Esophagus mucosa (tissue), 1 donor: ENCODE results near the gene PRKRIP1. TPM values are rescaled to one million over a fixed set of nuclear protein-coding genes. Genes with fewer than 3 reads are reported as not detected.
A peak's percentile ranks its signal among the peaks of the same experiment; 100 is the strongest.
"Not testable (repeated sequence)": the region's sequence is repeated elsewhere in the genome, so short reads cannot be mapped to it uniquely, and the experiment has no call there.

Source experiments
- ATAC-seq: fragments of 200-7000 bp; cut with Tn5 transposase; one replicate; pipeline ENCODE4 v1.9.1; 2020
- total RNA-seq: library from RNA; stranded (reverse); gene quantifications from one replicate; pipeline ENCODE4 v1.2.4, GENCODE V29; 2023
- donor health status: DM: yes; HTN: yes; CAD: no.

PRKRIP1 gene
- total RNA-seq, 1 donor from 2014 or later: 9.6 TPM

DNA sequence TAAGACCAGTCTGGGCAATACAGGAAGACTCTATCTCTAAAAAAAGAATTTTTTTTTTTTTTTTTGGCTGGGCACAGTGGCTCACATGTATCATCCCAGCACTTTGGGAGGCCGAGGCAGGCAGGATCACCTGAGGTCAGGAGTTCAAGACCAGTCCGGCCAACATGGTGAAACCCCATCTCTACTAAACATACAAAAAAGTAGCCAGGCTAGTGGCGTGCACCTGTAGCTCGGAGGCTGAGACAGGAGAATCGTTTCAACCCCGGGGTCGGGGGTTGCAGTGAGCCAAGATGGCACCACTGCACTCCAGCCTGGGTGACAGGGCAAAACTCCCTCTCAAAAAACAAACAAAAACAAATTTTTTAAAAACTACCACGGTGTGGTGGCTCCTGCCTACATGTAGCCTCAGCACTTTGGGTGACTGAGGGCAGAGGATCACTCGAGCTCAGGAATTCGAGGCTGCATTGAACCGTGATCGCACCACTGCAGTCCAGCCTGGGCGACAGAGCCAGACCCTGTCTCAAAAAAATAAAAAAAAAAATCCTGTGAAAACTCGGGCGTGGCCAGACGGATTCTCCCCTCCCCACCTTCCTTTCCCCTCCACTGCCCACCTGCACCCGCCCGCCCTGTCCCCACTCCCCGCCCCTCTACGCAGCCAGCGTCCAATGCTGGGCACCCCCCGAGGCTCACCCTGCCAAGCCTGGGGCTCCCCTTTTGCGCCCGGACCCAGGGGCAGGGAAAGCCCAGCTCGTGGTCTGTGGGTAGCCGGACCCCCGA, 36.5 kb downstream of the PRKRIP1 start:
- ATAC-seq: peak; percentile 32

DNA sequence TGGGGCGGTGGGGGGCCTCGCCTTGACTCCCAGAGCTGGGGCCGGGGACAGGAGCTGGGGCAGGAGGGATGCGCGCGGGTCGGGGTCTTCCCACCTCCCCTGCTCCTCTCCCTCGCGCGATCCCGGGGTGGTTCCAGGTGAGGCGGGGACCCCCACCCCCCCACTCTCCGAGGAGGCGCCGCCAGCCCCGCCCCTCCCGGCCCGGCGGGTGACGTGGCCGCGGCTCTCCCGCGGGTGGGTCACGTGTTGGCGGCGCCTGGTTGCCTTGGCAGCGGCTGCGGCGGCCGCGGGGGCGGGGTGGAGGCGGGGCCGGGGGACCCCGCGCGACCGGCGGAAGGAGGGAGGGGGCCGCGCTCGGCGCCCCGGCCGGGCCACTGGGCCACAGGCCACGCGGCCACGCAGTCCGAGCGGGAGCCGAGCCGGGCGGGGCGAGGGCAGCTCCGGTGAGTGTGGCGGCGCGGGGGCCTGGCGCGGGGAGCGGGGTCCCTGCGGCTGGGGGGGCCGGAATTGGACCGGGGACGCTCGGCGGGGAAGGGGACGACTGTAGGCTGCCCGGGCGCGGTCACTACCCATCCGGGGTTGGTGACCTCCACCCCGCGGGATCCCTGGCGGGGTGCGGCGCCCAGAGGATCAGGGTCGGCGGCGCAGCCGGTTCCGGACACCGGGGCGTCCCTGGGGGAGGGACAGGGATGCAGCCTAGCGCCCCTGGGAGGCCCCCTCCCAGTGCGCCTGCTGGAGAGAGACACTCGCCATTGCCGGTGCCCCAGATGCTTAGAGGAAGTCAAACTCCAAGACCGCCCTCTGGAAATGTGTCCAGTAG, 37.3 kb downstream of the PRKRIP1 start, which contains the start of gene ORAI2:
Gene ORAI2, plus strand, starts transcription at position 357 of the 820 bp plus-strand sequence. CDS start 5,382 bp downstream, outside the sequence.
- ATAC-seq: peak; percentile 75

DNA sequence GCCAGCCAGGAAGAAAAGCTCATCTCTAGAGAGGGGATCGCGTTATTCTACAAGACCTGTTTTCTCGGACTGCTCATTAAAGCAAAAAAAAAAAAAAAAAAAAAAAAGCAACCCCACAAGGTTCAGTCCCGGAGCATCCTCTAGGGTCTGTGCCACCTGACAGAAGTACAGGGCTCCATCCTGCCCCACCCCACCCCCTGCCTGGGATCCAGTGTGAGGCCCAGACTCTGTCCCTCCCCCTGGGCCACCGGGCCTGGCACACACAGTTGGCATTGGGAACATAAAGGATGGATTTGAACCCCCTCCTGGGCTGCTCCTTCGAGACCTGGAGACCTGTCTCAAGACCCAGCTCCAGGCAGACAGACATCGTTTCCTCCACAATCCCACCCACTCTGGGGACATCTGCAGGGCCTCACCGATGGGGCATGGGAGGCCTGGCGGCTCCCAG, 37.9 kb downstream of the PRKRIP1 start:
- ATAC-seq: peak; percentile 16

DNA sequence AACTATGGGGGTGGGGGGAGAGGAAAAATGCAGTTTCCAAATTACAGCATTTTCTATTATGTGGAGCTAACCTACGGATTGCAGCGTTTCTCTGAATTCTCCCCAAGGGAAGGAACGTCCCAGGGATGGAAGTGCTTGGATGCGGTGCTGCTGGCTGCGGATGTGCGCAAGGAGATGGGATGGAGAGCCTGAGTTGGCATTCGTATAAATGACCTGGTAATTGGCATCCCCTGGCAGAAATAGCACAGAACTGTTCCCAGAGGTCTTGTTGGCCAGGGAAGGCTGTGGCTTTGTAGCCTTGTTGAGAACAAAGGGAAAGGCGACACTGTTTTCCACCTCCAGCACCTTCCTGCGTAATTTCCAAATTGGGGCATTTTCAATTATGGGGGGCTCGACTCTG, 40.0 kb downstream of the PRKRIP1 start:
- ATAC-seq: no peak

DNA sequence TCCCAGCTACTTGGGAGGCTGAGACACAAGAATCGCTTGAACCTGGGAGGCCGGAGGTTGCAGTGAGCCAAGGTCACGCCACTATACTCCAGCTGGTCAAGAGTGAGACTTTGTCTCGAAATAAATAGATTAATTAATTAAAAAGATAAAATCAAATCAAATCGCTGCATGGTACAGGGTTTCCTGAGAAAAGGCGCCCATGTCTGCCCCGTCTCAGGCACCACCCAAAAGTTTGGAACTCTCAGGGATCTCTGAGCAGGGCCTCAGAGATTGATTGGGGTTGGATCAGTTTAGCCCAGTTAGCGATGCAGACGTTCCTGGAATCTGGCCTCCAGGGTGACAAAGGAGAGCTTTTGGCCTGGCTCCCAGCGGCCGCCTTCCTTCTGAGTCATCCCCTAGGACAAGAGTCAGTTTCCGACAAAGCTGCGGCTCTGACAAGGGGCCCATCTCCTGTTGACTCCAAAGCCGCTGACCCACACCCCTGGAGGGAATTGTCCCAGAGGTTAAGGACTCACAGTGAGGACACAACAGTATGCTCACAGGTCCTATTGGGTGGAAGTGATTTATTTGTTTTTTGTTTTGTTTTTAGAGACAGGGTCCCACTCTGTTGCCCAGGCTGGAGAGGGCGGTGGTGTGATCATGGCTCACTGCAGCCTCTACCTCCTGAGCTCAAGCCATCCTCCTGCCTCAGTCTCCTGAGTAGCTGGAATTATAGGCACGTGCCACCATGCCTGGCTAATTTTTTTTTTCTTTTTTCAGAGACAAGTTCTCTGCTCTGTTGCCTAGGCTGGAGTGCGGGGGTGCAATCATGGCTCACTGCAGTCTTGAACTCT, 44.0 kb downstream of the PRKRIP1 start:
- ATAC-seq: peak; percentile 72

DNA sequence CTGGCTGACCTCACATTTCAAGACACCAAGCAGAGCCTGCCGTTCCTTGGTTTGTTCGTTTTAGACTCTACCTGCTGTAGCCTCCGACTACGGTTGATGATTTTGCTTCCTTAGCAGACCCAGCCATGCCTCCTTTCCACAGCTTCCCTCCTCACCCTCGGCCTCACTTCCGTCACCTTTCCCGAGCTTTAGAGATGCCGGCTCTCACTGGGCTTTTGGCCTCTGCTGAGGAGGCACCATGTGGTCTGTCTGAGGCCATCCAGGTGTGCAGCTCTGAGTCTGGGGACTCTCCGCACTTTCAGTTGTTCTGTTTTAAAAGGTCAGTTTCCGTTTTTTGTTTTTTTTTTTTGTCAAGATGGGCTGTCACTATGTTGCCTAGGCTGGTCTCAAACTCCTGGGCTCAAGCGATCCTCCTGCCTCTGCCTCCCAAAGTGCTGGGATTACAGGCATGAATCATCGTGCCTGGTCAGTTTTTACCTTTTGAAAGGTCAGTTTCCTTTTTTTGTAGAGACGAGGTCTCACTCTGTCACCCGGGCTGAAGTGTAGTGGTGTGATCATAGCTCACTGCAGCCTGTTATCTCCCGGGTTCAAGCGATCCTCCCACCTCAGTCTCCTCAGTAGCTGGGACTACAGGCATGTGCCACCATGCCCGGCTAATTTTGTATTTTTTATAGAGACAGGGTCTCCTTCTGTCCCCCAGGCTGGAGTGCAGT, 49.0 kb downstream of the PRKRIP1 start:
- no peak for ATAC-seq

DNA sequence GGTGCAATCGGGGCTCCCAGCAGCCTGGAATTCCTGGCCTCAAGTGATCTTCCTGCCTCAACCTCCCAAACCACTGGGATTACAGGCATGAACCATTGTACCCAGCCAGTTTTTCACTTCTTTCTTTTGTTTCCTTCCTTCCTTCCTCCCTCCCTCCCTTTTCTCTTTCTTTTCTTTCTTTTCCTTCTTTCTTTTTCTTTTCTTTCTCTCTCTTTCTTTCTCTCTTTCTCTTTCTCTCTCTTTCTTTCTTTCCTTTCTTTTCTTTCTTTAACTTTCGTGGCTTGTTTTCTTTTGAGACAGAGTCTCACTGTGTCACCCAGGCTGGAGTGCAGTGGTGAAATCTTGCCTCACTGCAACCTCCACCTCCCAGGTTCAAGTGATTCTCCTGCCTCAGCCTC, 49.5 kb downstream of the PRKRIP1 start:
- ATAC-seq: no peak

DNA sequence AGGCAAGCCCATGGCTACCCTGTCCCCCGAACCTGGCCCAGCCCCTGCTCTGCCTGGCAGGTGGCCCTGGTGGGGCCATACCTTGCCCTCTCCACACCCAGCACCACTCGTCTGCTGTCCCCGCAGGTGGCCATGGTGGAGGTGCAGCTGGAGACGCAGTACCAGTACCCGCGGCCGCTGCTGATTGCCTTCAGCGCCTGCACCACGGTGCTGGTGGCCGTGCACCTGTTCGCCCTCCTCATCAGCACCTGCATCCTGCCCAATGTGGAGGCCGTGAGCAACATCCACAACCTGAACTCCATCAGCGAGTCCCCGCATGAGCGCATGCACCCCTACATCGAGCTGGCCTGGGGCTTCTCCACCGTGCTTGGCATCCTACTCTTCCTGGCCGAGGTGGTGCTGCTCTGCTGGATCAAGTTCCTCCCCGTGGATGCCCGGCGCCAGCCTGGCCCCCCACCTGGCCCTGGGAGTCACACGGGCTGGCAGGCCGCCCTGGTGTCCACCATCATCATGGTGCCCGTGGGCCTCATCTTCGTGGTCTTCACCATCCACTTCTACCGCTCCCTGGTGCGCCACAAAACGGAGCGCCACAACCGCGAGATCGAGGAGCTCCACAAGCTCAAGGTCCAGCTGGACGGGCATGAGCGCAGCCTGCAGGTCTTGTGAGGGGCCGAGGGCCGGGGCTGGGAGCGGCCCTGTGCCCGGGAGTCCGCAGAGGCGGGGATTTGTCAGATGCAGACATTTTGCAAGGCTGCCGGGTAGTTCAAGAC, 50.4 kb downstream of the PRKRIP1 start:
- ATAC-seq: no peak

DNA sequence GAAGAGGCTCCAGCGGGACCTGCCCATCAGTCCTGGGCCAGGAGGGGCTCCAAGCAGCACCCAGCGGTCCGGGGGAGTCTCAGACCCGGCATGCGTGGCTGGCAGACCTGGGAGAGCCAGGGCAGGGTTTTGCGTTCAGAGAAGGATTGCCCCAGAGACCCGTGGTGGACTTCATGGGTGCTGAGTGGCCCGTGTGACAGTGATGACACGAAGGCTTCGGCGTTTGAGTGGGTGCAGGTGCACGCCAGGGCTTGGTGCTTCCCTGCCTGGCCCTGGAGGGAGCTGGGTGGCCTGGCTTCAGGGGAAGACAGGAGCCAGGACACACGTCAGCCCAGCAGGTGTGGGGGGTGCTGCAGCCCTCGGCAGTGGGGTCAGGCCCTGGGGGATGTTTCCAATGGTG, 51.1 kb downstream of the PRKRIP1 start:
- ATAC-seq: no peak

DNA sequence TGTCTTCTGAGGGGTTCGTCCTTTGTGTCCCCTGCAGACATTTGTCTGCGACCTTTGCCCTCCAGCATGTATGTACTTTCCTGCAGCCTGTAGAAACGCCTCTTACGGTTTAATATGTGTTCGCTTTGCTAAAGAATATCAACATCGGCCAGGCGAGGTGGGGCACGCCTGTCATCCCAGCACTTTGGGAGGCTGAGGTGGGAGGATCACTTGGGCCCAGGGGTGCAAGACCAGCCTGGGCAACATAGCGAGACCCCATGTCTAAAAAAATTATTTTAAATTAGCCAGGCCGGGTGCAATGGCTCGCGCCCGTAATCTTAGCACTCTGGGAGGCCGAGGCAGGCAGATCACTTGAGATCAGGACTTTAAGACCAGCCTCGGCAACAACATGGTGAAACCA, 53.0 kb downstream of the PRKRIP1 start:
- ATAC-seq: no peak

DNA sequence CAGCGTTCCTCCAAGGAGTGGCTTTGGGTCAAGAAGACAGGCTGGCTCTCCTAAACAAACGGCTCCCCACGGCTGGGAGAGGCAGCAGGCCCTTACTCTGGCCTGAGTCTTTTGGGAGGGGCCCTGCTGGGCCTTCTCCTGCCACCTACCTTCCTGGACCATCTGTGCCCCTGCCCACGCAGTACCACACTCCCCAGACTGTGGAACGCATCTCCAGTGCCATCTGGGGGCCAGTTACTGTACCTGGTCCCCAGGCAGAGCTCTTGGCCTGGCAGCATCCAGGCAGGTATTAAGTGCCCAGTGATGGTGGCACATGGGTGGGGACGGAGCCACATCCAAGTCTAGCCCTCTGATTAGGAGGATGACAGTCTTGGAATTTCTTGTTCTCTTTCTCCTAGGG, 54.1 kb downstream of the PRKRIP1 start:
- ATAC-seq: no peak

DNA sequence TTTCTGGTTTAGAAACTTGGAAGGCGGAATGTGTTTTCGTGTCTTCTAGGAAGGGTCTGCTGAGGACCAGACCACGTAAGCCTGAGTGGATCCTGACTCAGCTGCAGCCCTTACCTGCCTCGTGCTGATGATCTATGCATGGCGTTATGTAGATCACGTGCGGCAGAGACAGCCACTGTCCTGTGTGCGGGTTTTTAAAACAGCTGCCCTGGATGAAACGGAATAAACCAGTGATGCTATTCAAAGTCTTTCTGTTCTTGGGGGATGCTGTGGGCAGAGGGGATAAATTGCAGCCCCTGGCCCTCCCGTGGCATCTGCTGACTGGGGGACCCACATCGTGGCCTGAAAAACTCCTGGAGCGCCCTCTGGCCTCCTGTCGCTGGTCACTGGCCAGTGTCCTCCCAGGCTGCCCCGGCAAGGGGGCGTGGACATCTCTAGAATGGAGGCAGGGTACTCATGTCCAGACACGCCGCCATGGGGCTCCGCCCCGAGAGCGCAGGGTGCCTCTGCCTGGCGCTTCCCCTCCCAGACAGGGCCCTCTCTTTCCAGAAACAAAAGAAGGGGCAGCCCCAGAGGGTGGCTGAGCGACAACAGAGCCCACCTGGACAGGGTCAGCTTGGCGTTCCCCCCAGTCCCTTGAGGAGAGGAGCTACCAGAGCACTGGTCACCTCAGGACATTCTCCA, 55.4 kb downstream of the PRKRIP1 start:
- ATAC-seq: peak; percentile 67

DNA sequence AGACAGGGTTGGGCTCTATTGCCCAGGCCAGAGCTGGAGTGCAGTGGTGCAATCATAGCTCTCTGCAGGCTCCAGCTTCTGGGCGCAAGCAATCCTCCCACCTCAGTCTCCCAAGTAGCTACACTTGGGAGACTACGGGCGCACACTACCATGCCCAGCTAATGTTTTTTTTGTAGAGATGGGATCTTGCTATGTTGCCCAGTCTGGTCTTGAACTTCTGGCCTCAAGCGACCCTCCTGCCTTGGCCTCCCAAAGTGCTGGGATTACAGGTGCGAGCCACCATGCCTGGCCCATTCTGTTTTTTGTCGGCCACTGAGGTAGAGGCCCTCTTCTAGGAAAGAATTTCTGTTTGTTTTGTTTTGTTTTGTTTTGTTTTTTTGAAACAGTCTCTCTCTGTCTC, 56.3 kb downstream of the PRKRIP1 start:
- ATAC-seq: no peak

DNA sequence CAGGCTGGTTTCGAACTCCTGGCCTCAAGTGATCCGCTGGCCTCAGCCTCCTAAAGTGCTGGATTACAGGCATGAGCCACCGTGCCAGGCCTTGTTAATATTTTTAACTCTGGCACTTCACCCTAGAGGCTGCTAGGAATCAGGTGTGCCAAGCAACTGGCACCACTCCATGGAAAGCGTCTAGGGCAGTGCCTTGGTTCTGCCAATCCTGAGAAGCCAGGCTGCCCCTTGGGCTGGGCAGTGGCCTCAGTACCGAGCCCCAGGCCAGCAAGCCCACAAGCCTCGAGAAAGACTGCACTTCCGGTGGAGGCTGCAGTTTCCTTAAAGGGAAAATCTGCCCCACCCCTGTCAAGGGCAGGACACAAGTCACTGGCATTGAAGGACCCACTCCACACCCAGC, 57.2 kb downstream of the PRKRIP1 start:
- ATAC-seq: no peak

DNA sequence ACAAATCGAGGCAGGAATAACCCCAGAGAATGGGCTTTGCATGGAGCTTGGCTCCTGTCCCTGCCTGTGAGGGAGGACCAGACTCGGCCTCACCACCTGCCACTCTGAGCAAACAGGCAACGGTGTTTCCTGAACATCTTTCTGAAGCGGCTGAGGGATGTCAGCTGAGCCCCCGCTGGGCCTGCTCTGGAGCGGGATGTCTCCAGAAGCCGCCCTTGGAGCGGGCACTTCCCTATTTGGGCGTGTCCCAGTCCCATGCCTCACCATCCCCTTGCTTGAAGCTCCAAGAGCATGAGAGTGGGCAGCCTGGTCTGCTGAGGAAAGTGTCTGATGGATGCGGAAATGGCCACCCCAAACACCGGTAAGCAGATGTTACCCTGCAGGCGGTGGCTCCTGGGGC, 58.3 kb downstream of the PRKRIP1 start:
- no peak for ATAC-seq

DNA sequence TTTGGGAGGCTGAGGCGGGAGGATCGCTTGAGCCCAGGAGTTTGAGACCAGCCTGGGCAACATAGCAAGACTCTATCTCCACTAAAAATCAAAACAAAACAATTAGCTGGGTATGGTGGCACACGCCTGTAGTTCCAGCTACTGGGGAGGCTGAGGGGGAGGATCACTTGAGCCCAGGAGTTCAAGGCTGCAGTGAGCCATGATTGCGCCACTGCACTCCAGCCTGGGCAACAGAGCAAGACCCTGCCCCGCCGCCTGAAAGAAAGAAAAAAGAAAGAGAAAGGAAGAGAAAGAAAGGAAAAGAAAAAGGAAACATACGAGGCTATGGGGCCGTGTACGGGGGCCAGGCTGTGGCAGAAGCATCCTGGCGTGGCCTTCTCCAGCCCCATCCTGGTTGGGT, 58.8 kb downstream of the PRKRIP1 start:
- not testable (repeated sequence) for ATAC-seq

DNA sequence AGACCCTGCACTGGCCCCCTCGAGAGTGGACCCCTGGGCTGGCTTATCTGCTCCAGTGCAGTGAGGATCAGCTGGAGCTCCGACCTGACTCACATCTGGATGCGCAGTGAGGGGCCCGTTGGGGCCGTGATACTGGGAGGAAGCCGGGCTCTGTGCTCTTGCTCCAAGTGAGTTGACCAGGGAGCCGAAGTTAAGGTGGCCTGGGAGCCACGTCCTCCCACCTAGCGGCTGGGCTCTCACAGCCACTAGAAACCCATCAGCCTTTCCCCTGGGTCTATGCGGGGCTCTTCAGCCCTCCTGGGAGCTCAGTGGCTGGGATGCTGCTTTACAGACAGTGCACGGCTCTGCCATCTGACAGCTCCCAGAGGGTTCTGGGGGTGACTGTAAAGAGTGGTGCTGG, 59.4 kb downstream of the PRKRIP1 start:
- peak; percentile 3 for ATAC-seq

DNA sequence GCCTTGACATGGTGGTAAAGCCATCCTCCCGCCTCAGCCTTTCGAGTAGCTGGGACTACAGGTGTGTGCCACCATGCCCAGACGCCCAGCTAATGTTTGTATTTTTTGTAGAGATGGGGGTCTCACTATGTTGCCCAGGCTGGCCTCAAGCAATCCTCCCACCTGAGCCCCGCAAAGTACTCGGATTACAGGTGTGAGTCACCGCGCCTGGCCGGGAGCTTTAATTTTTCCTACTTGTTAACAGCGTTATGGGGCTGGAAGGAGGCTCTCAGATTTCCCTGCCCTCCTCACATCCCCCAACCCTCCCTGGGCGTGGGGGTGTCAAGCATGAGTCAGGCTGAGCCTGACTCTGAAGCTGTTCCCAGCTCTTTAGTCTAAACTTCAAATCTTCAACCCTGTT, 60.2 kb downstream of the PRKRIP1 start:
- ATAC-seq: no peak

DNA sequence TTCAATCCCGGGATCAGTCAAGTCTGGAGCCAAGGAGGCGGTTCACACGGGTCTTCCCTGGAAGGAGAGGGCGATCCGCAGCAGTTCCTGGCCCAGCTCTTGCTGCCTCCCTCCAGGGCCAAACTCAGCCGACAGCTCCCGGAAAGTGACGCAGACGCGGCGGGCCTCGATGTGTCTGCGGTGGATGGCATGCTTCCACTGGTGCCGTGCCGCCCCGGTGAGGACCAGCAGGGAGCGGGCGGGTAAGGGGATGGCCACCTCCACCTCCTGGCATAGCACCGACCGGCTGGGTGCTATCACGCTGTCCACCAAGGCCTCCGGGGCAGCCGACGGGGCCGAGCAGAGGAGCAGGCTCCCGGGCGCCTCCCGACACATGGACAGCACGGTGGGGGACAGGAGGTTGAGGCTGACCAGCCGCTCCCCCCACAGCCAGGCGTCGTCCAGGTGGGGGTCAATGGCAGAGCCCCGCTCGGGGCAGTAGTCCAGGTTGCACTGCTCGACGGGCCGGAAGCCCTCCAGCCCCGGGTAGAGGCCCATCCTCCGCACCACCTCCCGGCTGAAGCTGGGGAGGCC, 61.3 kb downstream of the PRKRIP1 start:
- peak; percentile 4 for ATAC-seq

DNA sequence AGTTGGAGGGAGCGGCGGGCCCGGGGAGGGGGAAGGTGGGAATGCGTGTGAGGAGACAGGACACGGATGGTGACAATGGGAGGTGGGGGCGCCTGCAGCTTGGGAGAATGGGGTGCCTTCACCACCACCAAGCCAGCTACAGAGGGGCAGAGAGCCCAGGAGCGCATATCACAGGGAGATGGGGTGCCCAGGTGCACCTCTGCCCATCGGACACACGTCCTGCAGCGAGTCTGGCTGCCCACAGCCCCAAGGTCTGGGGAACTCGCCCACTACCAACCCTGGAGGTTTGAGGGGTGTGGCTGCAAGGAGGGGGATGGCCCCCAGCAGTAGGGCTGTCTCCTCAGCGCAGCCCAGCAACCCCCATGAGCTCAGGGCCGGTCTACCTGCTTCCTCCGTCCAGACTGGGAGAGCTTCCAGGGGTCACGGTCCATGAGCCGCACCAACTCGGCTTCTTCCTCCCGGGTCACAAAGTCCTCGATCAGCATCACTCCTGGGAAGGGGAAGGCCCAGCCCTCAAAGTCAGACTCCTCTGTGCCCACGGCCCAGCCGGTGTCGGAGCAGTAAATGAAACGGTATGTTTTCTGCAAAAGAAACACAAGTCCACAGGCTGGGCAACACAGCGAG, 63.2 kb downstream of the PRKRIP1 start:
- no peak for ATAC-seq
